ENCODE measurements around the gene TBL1X. TPM values are rescaled to one million over a fixed set of nuclear protein-coding genes. Genes with fewer than 3 reads are reported as not detected.

The TBL1X gene
- polyA plus RNA-seq, 1 donor (not counting 4 experiments of a cell fraction or from before 2014, with no cell fraction given) = 2.2 TPM

DNA sequence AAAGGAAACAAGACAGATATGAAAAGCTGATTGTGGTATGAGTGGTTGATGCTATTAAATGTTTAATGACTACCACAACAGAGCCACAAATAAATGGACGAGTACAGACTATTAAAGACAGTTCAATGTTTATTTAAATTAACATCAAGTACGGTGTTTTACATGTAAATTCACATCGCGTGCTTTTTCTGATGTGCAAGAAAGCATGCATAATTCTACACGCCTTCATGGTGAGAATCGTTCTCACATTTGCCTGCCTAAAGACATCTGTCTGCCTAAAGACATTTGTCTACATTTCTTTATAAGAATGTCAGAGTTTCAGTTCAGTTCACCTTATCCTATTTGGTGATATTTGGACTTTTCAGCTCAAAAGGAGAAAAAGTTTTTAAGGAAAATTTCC, 308.1 kb downstream of the TBL1X start:
- Histone ChIP-seq H3K9me1 (ENCODE audit: control insufficient read depth, extremely low read depth, insufficient read depth, low read length) (no peaks in the 10 kb centered on the region), H3K36me3 (ENCODE audit: control insufficient read depth in 2 of 2, extremely low read depth in 1 of 2, insufficient read depth in 2 of 2, low read length in 2 of 2) (no peaks in the 10 kb centered on the region), H3K79me2 (ENCODE audit: control insufficient read depth, insufficient read depth, low read length) (no peaks in the 10 kb centered on the region), H3K9me3 (ENCODE audit: control insufficient read depth, low read depth, low read length) (no peaks in the 10 kb centered on the region), H2AFZ (ENCODE audit: control insufficient read depth, low read length) (no peak overlapping the region), H3K4me1 (ENCODE audit: control insufficient read depth, extremely low read depth, insufficient read depth, low read length) (peaks cover 4% of the 10 kb centered on the region), H3K27ac (ENCODE audit: control insufficient read depth, insufficient read depth, low read length) (no peak overlapping the region), H3K27me3 (ENCODE audit: control insufficient read depth, extremely low read depth, insufficient read depth, low read length) (no peaks in the 10 kb centered on the region), H3K4me2 (ENCODE audit: control insufficient read depth, extremely low read depth, insufficient read depth, low read depth, low read length) (no peak overlapping the region), H3K9ac (ENCODE audit: control insufficient read depth, extremely low read depth, insufficient read depth, low read length) (no peak overlapping the region), H4K20me1 (ENCODE audit: control insufficient read depth, extremely low read depth, insufficient read depth, low read length) (no peaks in the 10 kb centered on the region), H3K4me3 (ENCODE audit: control insufficient read depth in 2 of 3, extremely low read depth in 1 of 3, insufficient read depth in 2 of 3, low read depth in 1 of 3, low read length in 3 of 3) (no peak overlapping the region)
- dilution Hi-C loops (cut with MboI; ENCODE audit: extremely low pct_ligation_motif_present, low sequenced_read_pairs) = no loop called here
- DNase-seq (ENCODE audit: low read depth, low spot score) (no peak), FAIRE-seq (no peak)
- TF ChIP-seq, protein P1, sequence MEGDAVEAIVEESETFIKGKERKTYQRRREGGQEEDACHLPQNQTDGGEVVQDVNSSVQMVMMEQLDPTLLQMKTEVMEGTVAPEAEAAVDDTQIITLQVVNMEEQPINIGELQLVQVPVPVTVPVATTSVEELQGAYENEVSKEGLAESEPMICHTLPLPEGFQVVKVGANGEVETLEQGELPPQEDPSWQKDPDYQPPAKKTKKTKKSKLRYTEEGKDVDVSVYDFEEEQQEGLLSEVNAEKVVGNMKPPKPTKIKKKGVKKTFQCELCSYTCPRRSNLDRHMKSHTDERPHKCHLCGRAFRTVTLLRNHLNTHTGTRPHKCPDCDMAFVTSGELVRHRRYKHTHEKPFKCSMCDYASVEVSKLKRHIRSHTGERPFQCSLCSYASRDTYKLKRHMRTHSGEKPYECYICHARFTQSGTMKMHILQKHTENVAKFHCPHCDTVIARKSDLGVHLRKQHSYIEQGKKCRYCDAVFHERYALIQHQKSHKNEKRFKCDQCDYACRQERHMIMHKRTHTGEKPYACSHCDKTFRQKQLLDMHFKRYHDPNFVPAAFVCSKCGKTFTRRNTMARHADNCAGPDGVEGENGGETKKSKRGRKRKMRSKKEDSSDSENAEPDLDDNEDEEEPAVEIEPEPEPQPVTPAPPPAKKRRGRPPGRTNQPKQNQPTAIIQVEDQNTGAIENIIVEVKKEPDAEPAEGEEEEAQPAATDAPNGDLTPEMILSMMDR (optimal IDR thresholded peaks at IDR 0.05 in 1 of 3, IDR thresholded peaks at IDR 0.05 in 1 of 3, conservative IDR thresholded peaks at IDR 0.05 in 1 of 3; ENCODE audit: extremely low read depth in 1 of 3, insufficient read depth in 2 of 3, low read length in 3 of 3) = no peak
- TF ChIP-seq EZH2 (IDR thresholded peaks at IDR 0.05; ENCODE audit: low read length) = no peak

DNA sequence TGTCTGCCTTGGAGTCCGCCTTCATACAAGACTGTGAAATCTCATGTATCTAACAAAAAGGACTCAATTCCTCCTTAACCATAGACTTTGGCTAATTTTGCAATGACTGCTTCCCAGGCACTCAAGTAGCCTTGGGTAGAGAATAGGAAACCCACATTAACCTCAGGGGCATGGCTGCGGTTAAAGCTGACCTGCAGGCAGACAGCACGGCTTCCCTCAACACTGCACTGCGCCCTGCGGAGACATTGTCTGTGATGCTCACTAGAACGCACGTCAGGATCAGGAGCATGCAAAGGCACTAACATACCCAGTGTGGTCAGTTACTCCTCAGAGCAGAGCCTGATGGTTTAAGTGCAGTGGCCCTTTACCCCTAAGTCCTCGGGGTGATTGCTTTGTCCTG, 311.1 kb downstream of the TBL1X start:
- no peak for TF ChIP-seq EZH2 (IDR thresholded peaks at IDR 0.05; ENCODE audit: low read length)
- TF ChIP-seq, protein P1 (optimal IDR thresholded peaks at IDR 0.05 in 1 of 3, IDR thresholded peaks at IDR 0.05 in 1 of 3, conservative IDR thresholded peaks at IDR 0.05 in 1 of 3; ENCODE audit: extremely low read depth in 1 of 3, insufficient read depth in 2 of 3, low read length in 3 of 3) = no peak
- no peaks in the 10 kb centered on the region for H3K4me1 ChIP-seq (ENCODE audit: control insufficient read depth, extremely low read depth, insufficient read depth, low read length)
- no peak overlapping the region for H3K4me3 ChIP-seq (ENCODE audit: control insufficient read depth in 2 of 3, extremely low read depth in 1 of 3, insufficient read depth in 2 of 3, low read depth in 1 of 3, low read length in 3 of 3)
- no peaks in the 10 kb centered on the region for H3K9me3 ChIP-seq (ENCODE audit: control insufficient read depth, low read depth, low read length)
- H3K27ac ChIP-seq (ENCODE audit: control insufficient read depth, insufficient read depth, low read length) = no peak overlapping the region
- H3K4me2 ChIP-seq (ENCODE audit: control insufficient read depth, extremely low read depth, insufficient read depth, low read depth, low read length) = no peak overlapping the region
- no peak overlapping the region for H2AFZ ChIP-seq (ENCODE audit: control insufficient read depth, low read length)
- no peaks in the 10 kb centered on the region for H3K27me3 ChIP-seq (ENCODE audit: control insufficient read depth, extremely low read depth, insufficient read depth, low read length)
- H3K36me3 ChIP-seq (ENCODE audit: control insufficient read depth in 2 of 2, extremely low read depth in 1 of 2, insufficient read depth in 2 of 2, low read length in 2 of 2) = no peaks in the 10 kb centered on the region
- H3K79me2 ChIP-seq (ENCODE audit: control insufficient read depth, insufficient read depth, low read length) = no peaks in the 10 kb centered on the region
- DNase-seq (ENCODE audit: low read depth, low spot score) (no peak), FAIRE-seq (no peak)
- no peak overlapping the region for H3K9ac ChIP-seq (ENCODE audit: control insufficient read depth, extremely low read depth, insufficient read depth, low read length)
- no peaks in the 10 kb centered on the region for H3K9me1 ChIP-seq (ENCODE audit: control insufficient read depth, extremely low read depth, insufficient read depth, low read length)
- dilution Hi-C loops (cut with MboI; ENCODE audit: extremely low pct_ligation_motif_present, low sequenced_read_pairs) = no loop called here
- H4K20me1 ChIP-seq (ENCODE audit: control insufficient read depth, extremely low read depth, insufficient read depth, low read length) = no peaks in the 10 kb centered on the region

Measured in keratinocyte (primary cell).